ENCODE measurements around the gene C10orf143.
"Not testable (repeated sequence)": the region's sequence is repeated elsewhere in the genome, so short reads cannot be mapped to it uniquely, and the experiment has no call there.

Gene C10orf143

DNA sequence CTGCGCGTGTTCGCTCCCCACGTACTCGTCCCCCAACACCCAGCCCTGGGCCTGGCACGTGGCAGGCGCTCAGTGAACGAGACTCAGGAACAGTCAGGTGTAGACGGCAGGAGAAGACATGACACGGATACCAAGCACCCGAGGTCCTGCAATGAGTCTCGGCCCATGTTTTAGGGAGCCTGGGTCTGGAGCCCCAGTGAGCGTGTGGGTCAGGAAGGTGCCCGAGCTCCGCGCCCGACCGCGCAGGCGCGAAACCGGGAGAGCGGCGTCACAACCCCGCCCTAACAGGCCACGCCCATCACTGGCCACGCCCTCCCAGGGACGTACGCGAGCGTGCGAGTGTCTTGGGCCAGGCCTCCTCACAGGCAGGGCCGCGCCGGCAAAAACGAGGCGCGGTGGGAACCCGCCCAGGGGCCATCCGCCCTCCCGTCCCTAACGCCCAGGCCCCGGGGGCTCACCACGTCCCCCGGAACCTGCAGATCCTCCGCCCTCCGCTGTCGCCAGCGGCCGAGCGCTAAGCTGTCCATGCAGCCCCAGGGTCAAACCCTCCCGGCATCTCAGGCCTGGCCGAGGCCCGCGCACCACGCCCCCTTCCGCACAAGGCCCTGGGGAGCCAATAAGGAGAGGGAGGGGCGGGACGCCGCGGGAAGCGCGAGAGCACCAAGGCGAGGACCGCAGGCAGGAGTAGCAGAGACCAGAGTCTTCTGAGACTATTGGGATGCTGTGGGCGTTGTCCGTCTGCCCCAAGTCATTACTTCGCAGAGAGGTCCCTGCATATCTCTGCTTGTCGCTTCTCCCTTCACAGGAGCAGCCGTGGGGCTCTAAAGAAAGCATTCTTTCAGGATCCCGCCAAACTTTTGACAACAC lies at the start of gene C10orf143:
TSS of gene C10orf143 (minus strand) at position 585 of the 867 bp plus-strand sequence. CDS start at position 527, 58 bp downstream.
- DNase-seq (ENCODE audit: low spot score) = peak; percentile 98

DNA sequence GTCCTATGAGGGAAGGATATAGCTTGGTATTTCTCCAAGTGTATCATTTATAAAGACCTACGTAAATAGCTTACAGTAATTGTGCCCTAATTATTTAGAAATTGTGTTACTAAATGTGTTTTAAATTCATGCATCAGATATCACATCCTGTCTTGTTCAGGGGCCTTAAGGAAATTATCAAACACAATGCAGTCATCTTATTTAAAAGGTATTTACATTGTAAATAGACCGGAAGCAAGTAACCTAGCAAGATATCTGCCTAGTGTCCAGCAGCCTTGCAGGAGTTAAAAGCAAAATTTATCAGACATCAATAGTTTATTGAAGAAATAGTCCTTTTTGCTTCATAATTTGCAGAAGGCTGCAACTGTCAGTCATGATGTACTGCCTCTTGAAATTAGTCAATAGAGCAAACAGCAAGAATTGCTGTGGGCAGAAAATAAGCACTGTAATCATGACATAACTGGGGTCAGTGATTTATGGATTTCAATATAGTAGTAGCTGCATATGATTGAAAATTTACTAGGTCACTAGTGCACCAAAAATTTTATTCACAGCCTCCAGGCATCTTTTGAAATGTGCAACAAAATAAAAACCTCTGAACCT lies 48.7 kb upstream of the C10orf143 start:
- DNase-seq (ENCODE audit: low spot score) = peak; percentile 30

DNA sequence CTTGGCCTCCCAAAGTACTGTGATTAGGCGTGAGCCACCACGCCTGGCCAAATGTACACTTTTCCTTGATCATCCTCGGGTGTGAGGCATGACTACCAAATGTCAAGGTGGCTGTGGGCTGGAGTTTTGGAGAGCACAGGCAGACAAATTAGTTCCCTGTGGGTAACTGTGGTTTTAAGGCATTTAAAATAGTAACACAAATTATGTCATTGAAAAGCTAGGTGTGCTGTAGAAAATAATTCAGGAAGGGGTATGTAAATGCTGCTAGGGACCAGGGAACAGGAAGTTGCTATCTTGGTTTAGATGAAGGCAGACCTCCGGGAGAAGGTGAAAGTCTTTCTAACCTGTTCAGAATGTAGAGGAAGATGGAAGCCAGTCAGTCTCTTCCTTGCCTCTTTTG lies 35.4 kb upstream of the C10orf143 start:
- no peak for DNase-seq (ENCODE audit: low spot score)

DNA sequence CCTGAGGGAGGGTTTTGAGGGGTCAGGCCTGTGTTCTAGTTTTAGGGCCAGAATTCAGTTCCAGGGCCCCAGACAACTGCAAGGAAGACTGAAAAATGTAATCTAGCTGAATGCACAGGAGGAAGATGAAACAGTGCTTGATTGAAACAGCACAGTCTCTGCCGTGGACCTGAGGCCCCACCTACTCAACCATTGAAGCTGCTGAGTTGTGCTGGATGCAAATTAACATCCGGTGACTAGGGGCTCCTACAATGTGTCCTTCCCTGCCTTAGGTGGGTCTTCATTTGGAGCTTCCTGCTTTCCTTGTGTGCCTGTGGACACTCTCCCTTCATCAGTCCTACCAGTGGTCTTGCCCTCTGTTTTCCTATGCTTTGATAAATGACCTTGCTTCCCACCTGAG lies 31.2 kb upstream of the C10orf143 start:
- DNase-seq (ENCODE audit: low spot score) = peak; percentile 15

DNA sequence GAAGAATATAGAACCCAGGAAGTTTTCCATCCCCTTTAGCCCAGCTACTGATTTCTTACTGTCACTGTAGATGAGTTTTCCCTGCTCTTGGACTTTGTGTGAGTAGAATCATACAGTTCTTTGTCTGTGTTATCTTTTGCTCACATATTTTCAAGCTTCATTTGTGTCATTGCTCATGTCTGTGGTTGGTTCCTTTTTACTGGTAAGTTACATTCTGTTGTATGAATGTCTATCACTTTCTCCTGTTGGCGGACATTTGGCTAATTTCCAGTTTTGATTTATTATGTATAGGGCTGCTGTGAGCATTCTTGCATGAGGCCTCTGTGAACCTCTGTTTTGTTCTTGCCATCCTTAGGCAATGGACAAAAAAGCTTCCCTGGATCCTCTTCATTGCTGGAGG lies 30.8 kb upstream of the C10orf143 start:
- peak; percentile 30 for DNase-seq (ENCODE audit: low spot score)

DNA sequence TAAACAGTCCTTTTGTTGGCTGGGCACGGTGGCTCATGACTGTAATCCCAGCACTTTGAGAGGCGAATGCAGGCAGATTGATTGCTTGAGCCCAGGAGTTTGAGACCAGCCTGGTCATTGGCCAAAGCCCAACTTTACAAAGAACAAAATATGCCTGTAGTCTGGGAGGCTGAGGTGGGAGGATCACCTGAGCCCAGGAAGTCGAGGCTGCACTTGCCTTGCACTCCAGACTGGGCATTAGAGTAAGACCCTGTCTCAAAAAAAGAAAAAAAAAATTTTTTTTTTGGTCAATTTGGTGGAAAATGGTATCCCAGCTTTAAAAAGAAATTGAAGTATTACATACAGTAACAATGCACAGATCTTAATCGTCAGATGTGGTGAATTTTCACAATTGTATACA lies 30.4 kb upstream of the C10orf143 start:
- no peak for DNase-seq (ENCODE audit: low spot score)

DNA sequence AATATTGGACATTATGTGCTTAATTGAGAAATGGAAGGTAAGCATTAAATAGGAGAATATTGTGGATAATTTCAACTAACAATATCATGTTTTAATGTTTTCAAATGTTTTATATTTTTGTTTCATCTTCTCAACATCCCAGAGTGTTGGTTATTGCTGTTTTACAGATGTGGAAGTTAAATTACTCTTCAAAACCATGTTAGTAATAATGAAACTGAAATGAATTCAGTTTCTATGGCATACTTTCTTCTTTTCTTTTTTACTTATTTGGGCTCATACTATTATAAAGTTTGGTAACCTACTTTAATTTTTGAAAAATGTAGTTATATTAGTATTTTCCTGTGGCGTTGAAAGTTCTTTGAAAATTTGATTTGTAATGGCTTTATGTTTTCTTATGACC lies 29.8 kb upstream of the C10orf143 start:
- DNase-seq (ENCODE audit: low spot score) = peak; percentile 34

DNA sequence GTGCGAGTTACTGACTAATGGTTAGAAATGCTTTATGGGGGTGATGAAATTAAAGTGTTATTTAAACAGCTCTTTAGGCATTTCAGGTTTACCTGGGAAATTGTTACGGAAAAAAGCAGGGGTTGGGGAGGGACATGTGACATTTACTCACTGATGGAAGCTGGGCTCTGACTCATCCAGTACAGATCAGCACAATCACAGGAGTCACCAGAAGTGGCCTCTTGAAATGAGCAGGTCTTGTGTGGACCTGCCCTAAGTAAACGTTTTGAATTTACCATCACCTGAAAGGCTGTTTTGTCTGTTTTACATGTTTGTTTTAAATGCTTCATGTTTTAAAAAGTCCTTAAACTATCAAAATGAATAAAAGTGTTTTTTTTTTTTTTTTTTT lies 27.8 kb upstream of the C10orf143 start:
- peak; percentile 71 for DNase-seq (ENCODE audit: low spot score)

DNA sequence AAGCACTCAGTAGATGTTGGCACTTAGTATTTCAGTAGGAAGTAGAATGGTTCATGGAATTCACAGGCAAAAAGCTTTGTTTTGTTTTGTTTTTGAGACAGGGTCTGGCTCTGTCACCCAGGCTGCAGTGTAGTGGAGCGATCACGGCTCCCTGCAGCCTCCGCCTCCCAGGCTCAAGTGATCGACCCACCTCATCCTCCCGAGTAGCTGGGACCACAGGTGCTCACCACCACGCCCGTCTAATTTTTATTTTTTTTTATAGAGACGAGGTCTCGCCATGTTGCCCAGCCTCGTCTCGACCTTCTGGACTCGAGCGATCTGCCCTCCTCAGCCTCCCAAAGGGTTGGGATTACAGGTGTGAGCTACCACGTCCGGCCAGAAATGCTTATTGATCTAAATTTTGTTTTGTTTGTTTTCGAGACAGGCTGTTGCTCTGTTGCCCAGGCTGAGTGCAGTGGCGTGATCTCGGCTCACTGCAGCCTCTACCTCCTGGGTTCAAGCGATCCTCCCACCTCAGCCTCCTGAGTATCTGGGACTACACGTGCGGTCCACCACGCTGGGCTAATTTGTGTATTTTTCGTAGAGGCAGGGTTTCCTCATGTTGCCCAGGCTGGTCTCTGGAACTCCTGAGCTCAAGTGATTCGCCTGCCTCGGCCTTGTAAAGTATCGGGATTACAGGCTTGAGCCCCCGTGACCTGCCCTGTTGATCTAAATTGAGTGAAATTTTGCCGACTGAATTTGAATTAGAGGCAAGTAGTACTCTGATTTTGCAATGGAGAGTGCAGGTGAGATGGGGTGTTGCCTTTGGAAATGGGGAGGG lies 27.2 kb upstream of the C10orf143 start:
- no peak for DNase-seq (ENCODE audit: low spot score)

DNA sequence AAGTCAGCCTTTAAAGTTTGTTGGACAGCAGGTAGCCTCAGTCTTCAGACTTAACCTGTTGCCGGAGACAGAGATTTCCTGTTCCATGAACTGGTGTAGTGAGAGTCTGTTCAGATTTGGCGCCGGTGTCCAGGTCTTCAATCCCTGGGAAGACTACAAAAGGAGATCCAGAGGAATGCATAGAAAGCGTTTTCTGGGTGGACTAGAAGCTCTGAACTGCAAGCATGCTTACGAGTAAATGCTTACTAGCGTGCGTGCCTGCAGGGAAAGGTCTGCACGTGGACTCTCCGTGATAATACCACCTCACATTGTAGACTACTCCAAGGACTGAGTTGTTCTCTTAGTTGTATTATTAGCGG lies 26.4 kb upstream of the C10orf143 start:
- no peak for DNase-seq (ENCODE audit: low spot score)

DNA sequence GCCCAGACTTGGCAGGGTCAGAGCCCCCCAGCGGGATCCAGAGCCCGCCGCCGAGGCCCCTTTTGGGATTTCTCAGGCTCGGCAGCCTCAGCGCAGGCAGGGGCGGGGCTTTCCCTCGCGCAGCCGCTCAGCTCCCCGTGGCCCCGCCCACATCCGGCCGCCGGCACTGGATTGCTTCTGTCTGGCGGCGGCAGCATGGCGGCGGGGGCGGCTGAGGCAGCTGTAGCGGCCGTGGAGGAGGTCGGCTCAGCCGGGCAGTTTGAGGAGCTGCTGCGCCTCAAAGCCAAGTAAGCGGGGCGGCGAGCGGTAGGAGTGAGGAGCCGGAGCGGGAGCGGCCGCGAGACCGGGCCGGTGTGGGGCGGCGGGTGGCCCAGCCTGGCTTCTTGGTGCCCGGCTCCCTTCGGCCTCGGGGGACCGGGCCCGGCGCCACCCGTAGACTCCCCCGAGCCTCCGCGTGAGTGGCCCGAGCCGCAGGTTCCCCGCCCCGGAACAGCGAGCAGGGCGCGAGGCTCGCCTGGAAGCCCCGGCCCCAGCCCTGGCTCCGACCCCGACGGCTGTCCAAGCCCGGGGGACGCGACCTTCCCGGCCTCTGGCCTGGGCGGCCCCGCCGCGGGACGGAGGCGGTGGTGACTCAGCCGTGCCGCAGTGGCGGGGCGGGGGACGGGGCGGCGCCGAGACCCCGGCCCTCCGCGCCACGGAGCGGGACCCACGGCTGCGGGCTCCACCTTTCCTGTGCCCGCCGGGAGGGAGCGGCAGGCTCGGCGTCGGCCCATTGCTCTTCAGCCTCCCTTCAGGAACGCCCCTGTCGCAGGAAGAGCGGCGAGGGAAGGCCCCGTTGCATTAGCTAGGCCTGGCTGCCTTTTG lies 25.8 kb upstream of the C10orf143 start, which contains the start of gene GLRX3:
TSS of gene GLRX3 (plus strand) at position 166 of the 864 bp plus-strand sequence. CDS start at position 196, 30 bp downstream.
- DNase-seq (ENCODE audit: low spot score) = peak; percentile 84

DNA sequence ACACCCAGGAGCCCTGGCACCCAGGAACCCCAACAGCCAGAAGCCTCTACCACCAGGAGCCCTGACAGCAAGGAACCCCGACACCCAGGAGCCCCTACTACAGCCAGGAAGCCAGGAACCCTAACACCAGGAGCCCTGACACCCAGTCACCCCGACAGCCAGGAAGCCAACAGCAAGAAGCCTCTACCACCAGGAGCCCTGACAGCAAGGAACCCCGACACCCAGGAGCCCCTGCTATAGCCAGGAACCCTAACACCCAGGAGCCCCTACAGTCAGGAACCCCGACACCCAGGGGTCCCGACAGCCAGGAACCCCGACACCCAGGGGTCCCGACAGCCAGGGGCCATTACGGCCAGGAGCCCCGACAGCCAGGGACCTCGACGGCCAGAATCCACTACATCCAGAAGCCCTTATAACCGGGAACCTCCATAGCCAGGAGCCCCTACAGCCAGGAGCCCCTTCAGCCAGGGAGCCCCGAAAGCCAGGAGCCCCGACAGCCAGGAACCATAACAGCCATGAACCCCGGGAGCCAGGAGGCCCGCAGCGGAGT lies 25.1 kb upstream of the C10orf143 start:
- DNase-seq (ENCODE audit: low spot score) = no peak

DNA sequence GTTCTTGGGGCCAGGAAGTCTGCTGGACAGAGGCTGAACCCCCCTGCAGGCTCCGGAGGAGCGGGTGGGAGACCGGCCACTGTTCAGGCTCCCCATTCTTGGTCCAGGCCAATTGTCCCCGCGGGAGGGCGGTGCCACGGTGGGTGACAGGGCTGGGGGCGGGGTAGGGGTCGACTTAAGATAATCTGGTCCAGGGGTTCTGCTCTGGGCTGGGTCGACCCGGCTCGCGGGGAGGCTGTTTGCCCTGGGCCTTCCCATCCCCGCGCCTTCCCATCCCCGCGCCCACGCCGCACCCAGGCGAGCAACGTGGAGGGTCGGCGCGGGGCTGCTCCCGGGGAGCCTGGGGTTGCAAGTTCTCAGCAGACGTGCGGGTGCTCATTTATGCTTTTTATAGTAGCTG lies 18.3 kb upstream of the C10orf143 start:
- no peak for DNase-seq (ENCODE audit: low spot score)

DNA sequence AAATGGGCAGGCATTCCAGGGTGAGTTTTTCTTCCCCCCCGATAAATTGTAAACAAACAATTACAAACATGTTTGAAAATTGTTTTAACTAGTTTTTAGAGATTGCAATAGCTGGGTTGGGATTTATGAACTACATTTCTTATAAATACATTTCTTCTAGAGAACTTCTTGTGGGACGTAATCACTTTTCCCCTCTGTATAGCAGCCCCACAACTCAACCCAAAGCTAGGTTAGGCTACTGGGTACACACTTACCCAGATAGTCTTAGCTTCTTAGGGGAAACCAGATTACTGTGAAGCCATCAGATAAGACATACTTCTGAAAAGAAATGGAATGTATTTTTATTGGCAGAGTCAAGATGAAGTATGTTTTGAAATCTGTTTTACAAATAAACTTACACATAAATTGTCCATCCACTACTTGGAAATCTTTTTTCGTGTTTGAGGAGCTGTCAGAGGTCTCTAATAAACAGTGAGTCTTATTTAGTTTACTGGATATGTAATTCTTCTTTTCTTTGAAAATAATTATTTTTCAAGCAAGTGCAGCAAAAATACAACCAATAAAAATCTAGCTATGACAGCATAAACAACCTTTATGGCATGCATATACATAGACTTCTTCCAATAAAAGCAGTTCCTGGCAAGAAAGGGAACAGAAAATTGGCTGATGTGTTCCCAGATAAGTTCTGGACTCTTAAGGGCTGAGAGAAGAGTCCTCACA lies 17.6 kb upstream of the C10orf143 start:
- no peak for DNase-seq (ENCODE audit: low spot score)

DNA sequence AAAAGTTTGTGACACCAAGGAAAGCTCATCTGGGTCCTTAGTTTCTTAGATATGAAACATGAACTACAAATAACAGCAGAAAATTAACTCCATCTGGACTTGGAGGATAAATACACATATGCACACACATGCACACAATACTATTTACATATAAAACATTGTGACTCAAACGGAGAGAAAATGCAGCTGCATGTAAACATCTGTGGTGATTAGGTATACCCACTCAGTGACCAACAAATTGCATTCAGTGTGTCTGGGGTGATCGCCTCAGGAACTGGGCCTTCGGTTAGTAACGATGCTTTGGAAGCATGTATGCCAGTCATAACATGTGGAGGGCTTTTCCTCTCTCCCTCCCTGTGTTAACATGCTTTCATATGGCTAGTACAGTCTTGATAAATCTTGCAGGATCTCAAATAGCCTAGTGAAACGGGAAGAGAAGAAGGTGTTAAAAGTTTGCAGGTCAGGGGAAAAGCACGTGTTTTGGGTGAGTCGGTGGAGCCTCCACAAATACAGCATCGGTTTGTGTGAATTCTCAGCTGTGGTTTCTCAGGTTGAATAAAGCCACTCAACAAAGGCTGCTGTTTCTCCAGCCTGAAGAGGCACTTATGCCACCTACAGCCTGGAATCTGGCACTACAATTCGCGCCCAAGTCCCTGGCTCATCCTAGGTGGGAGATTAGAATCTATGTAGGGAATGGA lies 16.9 kb upstream of the C10orf143 start:
- peak; percentile 84 for DNase-seq (ENCODE audit: low spot score)

DNA sequence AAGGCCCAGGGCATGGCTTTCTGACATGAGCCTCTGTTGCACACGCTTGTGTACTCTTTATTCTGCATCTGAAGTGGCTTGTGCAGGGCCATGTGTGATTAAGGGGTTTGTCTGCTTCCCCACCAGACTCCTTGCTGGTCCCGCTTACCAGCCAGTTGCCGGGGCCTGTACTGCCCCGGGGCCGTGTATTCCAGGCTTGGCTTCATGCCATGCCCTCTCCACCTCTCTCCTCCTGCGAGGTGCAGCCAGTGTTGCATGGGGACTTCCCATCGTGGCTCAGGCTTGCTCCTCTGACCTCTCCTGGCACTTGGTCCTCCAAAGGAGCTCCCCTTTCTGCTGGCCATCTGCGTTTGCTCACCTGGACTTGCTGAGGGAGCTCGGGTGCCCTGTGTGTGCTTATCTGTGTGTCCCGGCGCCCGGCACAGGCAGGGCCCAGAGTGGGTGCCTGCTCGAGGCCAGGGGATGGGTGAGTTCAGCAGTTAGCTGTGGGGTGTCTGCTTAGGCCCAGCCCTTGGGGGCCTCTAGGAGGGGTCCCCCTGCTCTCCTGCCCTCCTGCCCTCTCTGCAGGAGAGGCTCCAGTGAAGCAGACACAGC lies 11.0 kb upstream of the C10orf143 start:
- DNase-seq (ENCODE audit: low spot score) = no peak

DNA sequence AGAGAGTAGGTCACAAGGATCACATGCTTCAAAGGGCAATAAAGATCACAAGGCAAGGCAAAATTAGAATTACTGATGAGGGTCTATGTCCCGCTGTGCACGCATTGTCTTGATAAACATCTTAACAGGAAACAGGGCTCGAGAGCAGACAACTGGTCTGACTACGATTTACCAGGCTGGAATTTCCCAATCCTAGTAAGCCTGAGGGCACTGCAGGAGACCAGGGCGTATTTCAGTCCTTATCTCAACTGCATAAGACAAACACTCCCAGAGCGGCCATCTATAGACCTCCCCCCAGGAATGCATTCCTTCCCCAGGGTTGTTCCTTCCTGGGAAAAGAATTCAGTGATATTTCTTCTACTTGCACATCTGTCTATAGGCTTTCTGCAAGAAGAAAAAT lies 6.9 kb upstream of the C10orf143 start:
- DNase-seq (ENCODE audit: low spot score) = not testable (repeated sequence)

DNA sequence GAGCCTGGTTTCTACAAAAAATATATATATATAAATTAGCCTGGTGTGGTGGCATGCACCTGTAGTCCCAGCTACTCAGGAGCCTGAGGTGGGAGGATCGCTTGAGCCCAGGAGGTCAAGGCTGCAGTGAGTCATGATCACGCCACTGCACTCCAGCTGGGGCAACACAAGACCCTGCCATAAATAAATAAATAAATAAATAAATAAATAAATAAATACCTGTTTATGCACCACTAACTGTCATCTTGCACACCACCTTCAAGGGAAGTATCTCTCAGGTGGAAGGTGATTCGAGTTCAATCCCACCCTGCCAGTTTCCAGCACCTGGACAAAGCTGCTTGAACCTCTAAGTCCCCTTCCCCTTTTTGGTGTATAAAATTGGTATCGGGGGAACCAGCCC lies 6.3 kb upstream of the C10orf143 start:
- DNase-seq (ENCODE audit: low spot score) = not testable (repeated sequence)

DNA sequence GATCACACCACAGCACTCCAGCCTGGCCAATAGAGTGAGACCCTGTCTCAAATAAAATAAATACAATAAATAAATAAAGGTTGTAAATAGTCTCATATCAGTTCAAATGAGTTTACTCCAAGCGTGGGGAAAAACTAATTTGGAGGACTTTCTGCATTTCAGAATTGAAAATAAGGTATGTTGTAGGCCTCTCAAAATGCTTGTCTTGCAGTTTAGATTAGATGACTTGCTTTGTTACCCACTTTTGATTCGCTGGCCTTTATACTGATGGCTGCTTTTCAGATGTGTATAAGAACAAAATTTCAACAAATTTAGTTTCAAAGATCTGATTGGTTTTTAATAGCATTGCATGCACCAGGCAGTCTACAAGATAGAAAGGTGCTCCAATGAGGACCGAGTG lies 2.2 kb upstream of the C10orf143 start:
- no peak for DNase-seq (ENCODE audit: low spot score)

DNA sequence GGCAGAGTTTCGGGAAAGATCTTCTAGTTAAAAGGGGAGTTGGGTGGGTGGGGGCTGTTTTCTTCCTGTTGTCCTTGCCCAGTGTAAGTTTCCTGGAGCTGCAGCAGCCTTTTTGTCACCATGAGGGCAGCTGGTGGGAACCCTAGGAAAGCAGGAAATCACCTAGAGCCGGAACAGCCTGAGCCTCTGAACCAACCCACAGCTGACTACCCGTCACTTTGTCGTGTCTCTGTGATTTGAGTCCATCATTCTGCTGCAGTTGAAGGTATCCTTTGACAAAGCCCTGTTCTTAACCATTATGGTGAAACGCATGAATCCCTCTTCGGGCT lies 1.2 kb upstream of the C10orf143 start:
- peak; percentile 34 for DNase-seq (ENCODE audit: low spot score)

Data from activated CD4-positive, alpha-beta T cell treated with anti-CD3 and anti-CD28 coated beads, Interleukin-2, Interleukin-4, amounts not matched to agents 100 ng/mL and 50 ng/mL, durations not matched to agents 16 hours and 8 hours (primary cell).